Colon (tissue), 2 donors: ENCODE results near the gene ANKRD6.

ENCODE experiments used
- FAIRE-seq: peaks from 2 replicates; lab custom pipeline; 2012; peaks lifted over from hg19 to GRCh38; lab: Jason Lieb, UNC
- donor health status: control.
- donor health status: control.

ANKRD6 gene

DNA sequence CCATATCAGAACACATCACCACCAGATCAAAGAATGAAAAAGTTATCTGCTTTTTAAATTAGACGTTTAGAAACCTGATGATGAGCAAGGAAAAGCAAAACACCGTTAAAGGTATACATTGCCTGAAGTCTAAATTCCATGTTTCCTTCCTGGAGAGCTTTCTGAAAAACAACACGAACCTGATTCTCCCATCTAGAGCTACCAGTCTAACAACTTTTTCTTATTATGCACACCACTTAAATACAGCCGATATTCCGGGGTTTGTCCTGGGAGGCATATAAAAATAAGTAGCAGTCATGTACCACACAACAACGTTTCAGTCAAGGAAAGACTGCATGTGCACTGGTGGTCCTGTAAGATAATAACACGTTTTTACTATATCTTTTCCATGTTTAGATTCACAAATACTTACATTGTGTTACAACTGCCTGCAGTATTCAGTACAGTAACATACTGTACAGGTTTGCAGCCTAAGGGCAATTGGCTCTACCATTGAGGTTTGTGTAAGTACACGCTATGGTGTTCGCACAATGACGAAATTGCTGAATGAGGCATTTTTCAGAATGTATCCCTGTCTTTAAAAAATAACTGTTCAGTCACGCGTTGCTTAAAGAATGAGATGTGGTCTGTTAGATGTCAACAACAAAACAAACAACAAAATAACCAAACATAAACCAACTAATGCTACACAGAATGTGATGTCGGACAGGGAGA lies 224.7 kb downstream of the ANKRD6 start:
- no peak for FAIRE-seq

GRCh38 chr6:89660981-89661380 lies 228.0 kb downstream of the ANKRD6 start:
- FAIRE-seq = no peak

GRCh38 chr6:89661559-89661958 lies 228.6 kb downstream of the ANKRD6 start:
- FAIRE-seq = no peak

GRCh38 chr6:89662659-89663223 lies 229.8 kb downstream of the ANKRD6 start:
- FAIRE-seq = no peak

- no peak for FAIRE-seq
These were observed 235.1 kb downstream of the ANKRD6 start for GRCh38 chr6:89667872-89668556.

DNA sequence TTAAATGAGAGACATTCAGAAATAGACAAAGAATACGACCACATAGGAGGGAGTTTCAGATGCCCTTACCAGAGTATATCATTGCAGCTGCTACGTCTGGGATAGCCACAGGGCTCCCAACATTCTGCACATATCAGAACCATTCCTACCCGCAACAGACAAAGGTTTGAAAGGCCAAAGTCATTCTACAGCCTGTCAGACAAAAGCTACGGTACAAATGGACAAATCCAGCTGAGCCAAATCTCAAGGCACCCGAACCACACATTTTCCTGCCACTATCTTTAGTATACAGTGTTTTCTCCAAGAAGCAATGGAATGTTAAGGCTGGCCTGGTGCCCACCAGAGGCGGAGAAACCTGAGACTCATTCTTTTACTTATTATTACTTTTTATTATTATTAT lies 236.1 kb downstream of the ANKRD6 start:
- no peak for FAIRE-seq

DNA sequence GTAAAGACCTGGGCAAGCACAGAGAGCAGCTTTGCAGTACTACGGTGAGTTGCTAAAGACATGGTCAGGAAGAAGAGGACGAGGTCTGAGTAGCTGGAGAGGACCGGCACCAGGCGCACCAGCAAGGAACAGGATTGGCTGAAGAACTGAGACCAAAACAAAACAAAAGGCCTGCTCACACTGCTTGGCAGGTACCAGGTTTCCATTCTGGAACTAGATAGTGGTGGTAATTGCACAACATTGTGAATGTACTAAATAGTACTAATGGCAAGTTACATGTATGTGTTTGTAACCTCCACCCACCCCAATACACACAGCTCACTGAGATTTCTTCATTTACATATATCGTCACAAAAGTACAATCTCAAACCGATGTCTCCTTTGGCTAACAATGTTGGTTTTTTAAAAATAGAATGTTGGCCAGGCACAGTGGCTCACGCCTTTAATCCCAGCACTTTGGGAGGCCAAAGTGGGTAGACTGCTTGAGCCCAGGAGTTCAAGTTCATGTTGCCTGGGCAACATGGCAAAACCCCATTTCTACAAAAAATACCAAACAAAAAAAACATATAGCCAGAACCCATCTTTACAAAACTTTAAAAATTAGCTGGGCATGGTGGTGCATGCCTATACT lies 238.1 kb downstream of the ANKRD6 start:
- FAIRE-seq = no peak

GRCh38 chr6:89675949-89676748 lies 243.2 kb downstream of the ANKRD6 start:
- no peak for FAIRE-seq

DNA sequence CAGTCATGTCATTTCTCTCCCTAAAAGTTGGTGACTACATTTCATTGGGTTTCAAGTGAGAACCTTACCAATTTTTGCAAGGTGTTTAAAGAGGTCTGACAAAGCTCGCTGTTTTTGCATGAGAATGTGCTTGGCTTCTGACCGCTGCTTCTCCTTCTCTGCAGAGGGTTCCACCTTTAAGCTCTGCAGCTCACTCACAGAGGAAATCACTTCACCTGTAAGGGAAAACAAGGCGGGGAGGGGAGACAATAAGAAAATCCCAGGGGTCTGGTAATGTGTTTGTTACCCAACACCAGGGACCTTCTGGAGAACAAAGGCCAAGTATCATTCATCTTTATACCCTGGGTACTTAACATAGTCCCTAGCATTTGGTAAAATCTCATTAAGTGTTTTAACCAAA lies 245.6 kb downstream of the ANKRD6 start:
- FAIRE-seq = no peak

GRCh38 chr6:89679215-89680120 lies 246.5 kb downstream of the ANKRD6 start:
- no peak for FAIRE-seq

DNA sequence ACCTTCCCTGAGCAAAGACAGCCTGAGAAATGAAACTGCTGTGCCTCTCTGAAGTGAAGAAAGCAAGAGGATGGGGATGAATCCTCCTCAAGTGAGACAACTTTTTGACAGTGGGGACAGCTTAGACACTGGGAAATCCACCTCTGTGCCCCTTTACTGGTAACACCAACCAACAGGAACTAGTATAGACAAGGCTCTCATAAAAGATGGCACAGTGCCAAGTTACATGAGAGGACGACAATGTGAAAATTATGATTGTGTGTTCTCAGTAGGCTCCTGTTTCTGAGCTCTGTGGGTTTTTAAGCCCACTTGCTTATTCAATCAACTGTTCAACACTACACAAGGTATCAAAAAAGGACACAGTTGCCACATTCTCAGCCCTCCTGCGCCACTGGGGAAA lies 247.2 kb downstream of the ANKRD6 start:
- no peak for FAIRE-seq

DNA sequence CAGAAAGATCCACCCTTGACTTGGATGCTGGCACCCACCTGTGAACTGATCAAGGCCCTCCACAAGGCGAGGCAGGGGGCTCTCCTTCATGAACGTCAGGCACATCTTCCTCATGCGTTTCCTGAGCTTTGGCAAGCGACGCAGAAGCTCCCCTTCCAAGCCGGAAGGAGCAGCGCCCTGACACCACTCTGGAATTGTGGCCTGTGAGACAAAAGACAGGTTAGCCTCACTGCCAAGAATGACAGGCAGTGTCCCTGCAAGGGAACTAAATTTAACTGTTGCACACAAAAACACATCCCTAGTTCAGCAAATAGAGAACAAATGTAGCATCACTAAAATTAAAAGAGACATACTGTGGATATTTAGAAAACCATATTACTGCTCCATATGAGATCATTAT lies 247.6 kb downstream of the ANKRD6 start:
- no peak for FAIRE-seq

DNA sequence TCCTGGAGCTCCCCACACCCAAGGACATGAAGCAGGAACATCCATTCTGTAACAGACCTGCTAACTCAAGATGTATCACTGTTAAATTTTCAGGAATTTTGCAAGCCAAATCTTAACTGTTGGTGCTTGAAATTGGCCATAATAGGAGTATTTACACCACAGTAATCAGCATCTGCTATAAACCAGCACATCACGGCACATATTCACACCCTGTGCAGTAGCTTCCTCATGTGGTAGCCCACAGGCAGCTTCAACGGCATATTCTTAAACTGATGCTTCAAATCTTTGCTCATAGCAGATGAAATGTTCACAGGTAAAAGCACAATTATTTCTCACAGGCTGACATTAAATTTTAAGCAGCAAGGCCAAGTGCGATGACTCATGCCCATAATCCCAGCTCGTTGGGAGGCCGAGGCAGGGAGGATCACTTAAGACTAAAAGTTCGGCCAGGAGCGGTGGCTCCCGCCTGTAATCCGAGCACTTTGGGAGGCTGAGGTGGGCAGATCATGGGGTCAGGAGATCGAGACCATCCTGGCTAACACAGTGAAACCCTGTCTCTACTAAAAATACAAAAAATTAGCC lies 249.1 kb downstream of the ANKRD6 start:
- FAIRE-seq = no peak

GRCh38 chr6:89682991-89683390 lies 250.0 kb downstream of the ANKRD6 start:
- FAIRE-seq = no peak
